CD4-positive, alpha-beta T cell treated with Interleukin-1 beta for 1 hour (primary cell): ENCODE results near the gene SLC13A3.

ENCODE experiments used
- DNase-seq, 2 donors: peaks; one replicate each; pipeline ENCODE4 v3.0.0-alpha.2; 2020 to 2022

The SLC13A3 gene, protein sequence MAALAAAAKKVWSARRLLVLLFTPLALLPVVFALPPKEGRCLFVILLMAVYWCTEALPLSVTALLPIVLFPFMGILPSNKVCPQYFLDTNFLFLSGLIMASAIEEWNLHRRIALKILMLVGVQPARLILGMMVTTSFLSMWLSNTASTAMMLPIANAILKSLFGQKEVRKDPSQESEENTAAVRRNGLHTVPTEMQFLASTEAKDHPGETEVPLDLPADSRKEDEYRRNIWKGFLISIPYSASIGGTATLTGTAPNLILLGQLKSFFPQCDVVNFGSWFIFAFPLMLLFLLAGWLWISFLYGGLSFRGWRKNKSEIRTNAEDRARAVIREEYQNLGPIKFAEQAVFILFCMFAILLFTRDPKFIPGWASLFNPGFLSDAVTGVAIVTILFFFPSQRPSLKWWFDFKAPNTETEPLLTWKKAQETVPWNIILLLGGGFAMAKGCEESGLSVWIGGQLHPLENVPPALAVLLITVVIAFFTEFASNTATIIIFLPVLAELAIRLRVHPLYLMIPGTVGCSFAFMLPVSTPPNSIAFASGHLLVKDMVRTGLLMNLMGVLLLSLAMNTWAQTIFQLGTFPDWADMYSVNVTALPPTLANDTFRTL

DNA sequence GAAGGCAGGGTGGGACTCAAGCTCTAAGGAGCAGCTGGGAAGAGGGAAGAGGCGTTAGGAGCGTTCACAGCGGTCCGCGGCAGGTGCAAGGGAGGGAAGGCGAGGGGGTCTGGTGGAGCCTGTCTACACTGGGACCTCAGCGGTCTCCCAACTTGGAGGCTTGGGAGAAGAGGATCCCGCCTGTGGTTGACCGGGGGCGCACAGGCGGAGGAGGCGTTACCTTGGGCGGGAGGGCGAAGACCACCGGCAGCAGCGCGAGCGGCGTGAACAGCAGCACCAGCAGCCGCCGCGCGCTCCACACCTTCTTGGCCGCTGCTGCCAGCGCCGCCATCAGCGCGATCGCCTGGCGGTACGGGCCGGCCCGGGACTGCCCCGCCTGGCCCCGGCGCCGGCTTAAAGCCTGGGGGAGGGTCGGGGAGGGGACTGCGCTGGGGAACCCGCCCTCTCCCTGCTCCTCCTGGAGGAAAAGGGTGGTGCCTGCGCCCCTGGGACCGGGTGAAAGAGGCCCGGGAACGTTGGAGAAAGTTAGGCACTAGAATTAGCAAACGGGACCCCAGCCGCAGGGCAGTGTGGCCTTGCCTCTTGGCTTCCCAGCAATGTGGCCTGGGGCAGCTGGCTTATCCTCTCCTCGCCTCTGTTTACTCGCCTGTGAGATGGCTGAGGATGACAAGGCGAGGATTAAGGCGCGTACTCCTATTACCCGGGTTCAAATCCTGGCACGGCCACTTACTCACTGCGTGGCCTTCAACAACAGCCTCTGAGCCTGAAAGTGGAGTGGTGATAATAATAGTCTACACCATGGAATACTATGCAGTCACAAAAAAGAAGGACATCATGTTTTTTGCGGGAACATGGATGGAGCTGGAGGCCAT, at the start of gene SLC13A3:
SLC13A3 (minus strand) TSS at position 369 of the 872 bp plus-strand sequence; CDS start at position 331, 38 bp downstream.
- no peak for DNase-seq

DNA sequence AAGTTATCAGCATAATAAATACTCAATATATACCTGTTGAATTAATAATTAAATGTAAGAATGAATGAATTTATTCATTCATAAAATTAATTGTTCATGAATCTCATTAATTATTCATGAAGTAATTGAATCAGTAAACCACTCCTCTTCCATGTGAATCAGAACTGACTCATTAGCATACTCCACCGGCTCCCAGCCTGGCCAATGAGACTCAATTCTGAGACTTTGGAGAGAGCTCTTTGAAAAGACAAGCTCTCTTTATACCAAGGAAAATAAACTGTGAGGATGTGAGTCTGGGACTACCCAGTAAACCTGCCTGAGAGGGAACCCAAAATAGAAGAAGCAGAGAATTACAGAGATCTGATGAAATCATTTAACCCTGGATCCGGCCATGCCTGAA, 49.8 kb upstream of the SLC13A3 start:
- DNase-seq: no peak

DNA sequence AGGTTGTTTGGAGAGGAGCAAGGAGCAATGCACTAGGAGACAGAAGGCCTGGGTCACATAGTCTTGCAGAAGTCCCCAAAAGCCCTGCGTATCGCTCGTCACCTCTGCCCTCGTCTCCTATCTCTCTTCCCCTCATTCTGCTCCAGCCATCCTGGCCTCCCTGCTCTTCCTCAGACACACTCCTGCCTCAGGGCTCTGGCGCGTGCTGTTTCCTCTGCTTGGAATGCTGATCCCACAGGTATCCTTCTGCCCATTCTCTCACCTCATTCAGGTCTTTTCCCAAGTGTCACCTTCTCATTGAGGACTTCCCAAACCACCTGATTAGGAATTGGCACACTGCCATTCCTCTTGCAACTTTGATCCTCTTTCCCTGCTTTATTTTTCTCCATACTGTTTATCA, 49.2 kb upstream of the SLC13A3 start:
- DNase-seq: no peak

DNA sequence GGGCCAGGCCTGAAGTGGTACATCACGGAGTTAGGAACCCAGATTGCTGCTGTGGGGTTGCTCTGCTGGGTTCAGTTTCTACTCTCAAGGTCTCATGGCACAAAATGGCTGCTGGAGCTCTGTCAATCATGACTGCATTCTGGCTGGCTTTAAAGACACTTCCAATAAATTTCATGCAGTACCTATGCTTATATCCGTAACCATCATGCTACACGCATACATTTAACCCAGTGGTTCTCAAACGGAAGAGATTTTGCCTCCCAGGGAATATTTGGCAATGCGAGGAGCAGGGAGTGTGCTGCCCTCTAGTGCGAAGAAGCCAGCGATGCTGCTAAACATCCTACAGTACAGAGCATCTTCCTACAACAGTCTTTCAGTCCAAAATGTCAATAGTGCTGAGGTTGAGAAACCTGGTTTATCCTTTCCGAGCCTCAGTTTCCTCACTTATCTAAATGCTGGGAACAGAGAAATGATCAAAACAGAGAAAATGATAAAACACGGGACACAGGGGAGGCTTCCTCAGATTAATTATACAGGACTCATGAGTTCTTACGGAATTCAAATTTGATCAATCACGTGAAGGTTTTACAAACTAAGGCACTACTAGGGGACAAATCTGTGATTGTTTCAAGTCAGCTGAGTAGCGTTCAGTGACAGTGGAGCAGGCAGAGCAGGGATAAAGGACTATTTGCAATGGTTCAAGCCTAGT, 48.5 kb upstream of the SLC13A3 start:
- DNase-seq: no peak

DNA sequence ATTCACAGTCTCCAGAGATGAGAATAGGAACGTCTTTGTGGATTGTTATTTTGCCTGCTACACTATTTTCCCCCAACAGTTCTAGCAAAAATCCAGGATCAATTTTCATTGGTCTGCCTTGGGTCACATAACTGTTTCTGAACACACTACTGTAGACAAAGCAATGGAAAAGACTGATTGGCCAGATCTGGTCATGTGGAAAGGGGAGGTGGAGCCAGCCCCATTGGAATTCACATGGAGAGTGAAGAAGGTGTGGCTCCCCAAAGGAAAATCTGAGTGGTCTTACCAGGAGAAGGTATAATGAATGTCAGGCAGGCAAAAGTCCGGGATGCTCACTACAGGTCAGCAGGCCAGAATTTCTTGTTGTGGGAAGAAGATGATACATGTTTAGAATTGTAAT, 47.5 kb upstream of the SLC13A3 start:
- no peak for DNase-seq

DNA sequence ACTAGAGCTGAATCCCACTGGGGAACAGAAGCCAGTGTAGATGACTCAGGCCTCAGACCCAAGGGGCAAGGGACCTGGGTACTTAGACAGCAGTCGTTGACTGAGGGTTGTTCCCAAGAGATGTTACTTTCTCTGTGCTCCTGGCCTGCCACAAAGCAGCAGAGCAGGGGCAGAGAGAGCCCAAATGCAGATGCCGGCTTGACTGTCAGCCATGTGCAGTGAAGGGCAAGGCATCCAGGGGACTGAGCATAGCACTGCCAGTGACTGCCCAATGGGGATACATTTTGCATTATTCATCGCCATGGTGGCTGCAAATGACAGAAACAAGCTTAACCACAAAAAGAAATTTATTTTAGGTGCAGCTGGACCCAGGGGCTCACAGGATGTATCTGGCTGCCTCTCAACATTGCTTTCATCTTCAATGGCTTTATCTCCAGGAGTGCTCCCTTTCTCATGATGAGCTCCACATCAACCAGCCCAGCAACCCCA, 45.6 kb upstream of the SLC13A3 start:
- DNase-seq: no peak

DNA sequence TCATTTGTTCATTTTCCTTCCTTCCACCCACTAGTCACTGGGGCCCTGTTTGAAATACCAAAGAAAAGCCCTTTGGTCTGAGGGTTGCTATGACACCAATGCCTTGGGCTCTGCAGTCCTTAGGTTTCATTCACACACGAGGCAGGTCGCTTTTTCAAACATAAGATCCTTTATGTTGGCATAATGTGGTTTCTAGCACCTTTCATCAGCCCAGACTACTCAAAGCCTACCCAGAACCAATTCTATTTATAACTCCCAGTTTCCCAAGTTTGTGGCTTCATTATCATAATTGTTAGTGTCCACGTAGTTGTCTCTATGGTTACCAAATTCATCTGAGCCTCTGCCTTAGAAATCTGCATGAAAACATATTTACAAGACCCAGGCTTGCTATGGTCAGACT, 44.6 kb upstream of the SLC13A3 start:
- DNase-seq: no peak

DNA sequence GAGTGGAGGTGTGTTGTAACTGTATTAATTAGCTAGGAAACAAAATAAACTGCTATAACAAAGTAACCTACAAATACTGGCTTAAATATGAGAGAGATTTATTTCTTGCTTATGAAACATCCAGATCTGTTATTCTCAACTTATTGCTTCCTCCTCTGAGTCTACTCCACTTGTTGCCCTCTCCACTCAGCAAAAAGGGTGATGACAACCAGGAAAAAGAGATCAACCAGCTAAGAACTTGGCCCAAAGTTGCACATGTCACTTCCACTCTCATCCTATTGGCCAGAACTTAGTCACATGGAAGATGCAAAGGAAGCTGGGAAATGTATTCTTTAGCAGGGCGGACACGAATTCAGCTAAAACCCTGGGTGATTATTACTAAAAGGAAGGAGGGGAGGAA, 43.2 kb upstream of the SLC13A3 start:
- DNase-seq: peak; percentile 33 to 38

DNA sequence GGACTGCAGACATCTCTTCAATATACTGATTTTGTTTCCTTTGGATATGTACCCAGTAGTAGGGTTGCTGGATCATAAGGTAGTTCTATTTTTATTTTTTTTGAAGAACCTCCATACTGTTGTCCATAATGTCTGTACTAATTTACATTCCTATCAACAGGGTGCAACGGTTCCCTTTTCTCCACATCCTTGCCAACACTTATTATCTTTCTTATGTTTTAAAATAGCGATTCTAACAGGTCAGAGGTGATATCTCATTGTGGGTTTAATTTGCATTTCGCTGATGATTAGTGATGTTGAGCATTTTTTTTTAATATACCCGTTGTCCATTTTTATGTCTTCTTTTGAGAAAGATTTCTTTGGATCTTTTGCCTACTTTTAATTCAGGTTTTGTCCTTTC, 39.9 kb upstream of the SLC13A3 start:
- no peak for DNase-seq

DNA sequence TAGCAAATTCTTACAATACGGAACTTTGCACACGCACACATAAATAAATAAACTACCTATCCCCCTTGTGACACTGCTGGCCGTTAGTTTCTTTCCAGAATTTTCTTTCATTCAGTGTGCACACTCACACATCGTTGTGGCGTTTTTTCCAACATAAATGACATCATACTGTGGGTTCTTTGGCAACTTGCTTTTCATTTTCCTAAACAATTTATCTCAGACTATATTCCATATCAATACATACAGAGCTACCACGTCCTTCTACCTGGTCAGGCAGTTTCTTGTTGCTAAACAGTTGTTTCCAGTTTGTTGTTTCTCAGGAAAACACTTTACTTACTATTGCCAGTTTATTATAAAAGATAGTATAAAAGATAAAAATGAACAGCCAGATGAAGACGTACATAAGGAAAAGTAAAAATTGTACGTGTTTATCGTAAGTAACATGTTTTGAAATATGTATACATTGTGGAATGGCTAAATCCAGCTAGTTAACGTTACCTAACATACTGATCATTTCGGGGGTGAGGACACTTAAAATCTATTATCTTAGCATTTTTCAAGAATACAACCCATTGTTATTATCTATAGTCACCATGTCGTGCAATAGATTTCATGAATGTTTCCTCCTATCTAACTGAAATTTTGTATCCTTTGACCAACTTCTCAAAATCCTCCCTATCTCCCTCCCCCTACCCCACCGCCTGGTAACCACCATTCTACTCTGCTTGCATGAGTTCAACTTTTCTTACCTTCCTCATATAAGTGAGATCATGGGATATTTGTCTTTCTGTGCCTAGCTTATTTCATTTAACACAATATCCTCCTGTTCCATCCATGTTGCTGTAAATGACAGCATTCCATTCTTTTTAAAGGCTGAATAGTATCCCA, 39.2 kb upstream of the SLC13A3 start:
- DNase-seq: no peak

DNA sequence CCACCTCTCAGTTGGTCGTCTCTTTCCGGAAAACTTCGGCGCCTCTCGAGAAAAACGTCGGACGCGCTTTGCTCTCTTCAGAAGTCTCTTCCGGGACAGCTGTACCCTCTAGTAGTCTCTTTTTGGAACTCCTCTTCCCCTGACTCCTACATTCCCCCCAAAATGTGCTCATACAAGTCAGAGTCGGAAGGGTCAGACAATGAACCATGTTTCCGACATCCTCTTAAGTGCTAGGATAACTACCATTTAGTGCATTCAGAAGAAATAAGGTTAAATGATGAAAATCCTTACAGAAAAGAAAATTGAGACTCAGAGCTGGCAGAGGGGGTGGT, 38.5 kb upstream of the SLC13A3 start:
- DNase-seq: no peak

DNA sequence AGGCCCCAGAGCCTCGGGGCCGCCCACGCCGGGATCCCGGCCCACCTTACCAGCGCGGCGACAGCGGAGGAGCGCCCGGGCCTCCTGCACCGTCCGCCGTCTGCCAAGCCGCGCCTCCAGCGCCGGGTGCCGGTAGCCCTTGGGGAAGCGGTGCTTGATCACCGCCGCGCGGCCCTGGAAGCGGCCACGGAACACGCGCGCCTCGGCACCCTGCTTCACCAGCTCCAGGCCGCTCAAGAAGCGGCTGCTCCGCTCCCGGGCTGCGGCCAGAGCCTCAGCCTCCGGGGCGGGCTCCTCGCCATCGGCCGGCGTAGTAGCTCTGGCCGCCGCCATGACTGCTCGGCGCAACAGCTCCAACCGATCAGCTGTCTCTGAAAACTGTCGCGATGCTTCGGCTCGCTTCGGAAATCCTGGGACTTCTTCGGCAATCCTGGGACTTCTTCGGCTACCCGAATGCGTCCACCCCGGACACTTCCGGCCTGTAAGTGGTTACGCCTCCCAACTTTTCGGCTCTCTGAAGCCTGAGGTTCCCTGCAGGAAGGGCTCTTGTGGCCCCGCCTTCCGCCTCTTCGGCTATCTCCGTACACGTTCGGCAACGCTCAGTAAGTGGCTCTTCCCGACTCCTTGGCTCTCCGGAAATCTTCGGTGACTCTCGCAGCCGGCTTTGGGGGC, 38.0 kb upstream of the SLC13A3 start, which contains the start of gene TP53RK:
TP53RK (minus strand) TSS at position 363 of the 672 bp plus-strand sequence; CDS start at position 333, 30 bp downstream.
- peak; percentile 96 to 97 for DNase-seq

DNA sequence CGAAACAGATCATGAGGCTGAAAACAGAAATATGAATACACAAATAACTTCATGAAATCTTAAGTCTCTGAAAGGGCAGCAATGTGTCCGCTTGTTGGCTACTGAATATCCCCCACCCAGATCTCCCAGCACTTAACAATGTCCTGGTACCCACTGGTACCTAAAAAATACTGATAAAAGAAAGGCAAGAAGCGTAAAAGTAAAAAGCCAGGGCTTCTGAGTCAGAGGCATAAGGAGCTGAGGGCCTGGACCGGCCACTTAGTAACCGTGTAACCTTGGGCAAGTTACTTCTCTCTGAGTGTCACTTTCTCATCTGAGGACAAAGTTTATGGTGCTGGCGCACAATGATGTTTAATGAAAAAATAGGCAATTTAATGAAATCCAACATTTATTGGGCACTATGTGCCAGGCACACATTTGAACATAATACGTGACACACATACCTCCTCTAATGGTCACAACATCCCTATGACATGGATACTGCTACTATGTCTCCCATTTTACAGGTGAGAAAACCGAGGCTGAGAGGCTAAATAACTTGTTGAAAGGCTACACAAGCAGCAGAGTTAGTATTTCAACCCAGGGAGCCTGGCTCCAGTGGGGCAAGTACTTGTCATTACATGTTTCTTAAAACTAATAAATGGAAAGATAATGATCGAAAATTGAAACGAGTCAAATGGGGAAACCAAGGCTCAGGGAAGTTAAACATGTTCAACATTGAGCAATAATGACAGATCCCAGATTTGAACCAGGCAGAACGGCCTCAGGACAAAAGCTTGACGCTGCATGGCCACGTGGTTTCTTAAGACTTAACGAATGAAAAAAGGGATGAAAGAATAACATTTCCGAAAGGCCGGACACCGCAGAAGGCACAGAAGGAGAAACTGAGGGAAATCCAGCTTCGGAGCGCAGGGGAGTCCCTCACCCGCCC, 37.2 kb upstream of the SLC13A3 start:
- DNase-seq: no peak

DNA sequence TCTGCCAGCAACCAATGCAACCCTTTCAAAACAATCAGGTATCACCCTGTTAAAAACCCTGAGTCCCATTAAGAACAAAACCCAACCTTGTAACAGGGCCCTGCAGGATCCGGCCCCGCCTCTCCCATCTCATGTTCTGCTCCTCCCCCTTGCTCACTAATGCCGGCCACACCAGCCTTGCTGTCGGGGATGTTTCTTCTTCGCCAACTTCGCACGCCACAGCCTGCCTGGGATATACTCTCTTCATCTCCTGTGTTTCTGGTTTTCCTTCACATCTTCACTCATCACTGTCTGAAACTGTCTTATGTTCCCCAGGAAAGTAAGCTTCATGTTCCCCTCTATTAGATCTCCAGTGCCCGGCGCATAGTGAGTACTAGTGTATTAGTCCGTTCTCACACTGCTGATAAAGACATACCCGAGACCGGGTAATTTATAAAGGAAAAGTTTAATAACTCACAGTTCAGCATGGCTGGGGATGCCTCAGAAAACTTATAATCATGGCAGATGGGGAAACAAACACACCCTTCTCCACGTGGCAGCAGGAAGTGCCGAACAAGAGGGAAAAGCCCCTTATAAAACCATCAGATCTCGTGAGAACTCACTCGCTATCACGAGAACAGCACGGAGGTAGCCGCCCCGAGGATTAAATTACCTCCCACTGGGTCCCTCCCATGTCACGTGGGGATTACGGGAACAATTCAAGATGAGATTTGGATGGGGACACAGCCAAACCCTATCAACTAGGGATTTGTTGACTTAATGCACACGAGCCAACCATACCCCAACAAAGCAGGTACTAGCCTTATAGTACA, 32.9 kb upstream of the SLC13A3 start:
- DNase-seq: no peak

DNA sequence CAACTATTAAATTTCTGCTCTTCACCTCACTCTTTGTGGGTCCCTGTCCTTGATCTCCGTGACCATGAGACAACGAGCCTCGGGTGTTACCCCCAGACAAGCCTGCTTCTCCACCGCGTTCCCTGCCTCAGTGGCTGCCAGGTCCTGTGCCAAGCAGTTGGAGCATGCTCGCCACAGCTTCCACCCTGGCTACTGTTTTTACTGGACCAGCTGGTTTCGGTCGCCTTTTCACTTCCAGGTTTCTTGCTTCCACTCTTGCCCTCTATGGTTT, 32.3 kb upstream of the SLC13A3 start:
- DNase-seq: no peak

DNA sequence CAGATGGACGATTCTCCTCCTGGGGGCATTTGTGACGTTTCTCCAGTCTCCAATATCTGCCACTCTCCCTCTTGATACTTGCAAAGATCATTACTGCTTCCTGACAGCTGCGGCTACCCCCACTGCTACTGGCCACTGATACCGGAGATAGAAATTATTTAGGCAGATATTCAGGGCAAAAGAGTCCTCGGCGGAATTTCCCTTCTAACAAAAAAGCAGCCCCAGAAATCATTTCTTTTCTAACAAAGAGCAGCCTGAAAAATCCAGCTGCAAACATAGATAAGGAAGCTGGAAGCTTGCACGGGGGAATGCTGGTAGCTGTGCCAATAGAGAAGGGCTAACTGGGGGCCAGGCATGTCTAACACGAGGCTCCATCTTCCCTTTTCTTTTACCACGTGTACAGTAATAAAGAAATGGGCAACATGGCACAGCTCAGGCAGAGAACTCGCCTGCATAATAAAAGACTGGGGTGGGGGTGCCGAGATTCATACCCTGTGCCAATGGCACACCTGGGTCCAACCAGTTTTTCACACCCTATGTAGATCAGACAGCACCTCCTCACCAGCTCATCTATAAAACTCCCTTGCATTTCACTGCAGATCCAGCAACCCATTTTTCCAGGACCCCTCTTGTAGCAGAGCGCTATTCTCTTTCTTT, 31.9 kb upstream of the SLC13A3 start:
- no peak for DNase-seq

DNA sequence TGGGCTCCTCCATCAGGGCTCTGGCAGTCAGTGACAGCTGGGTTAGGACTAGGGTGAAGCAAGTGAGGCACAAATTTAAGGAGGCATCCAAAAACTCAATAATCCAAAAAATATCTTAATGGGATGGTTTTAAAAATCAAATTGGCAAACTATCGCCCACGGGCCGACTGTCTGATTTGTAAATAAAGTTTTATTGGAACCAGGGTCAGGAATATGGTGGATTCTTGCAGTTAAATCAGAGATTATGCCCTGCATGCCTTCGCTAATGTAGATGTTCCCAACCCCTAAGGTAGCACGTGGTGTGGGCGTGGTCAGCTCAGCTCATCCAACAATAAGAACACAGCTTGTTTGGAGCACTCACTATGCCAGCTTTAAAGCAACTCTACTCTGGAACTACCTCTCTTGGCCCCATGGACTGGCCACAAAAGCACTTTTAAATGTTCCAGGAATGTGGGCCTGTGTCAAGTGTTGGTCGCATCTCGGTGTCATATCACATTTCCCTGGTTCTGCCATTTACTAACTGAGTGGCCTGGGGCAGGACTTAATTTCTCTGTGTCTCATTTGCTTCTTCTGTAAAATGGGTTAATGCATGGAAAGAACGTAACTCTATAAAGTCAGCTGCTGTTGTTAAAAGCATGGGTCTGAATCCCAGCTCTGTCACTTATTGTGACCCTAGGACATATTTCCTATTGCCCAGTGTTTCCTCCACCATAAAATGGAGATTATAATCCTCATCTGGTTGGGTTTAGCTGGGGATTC, 31.0 kb upstream of the SLC13A3 start:
- no peak for DNase-seq
